K562 (cell line): ENCODE data around the gene SS18L1. TPM values are rescaled to one million over a fixed set of nuclear protein-coding genes. Genes with fewer than 3 reads are reported as not detected.

ENCODE experiments used
- ATAC-seq: fragments of 200-7000 bp; cut with Tn5 transposase; 3 replicates; pipeline ENCODE4 v1.9.1; 2020; ENCODE audit warnings: moderate library complexity
- BruUV-seq: library from RNA; stranded (reverse); fragments of 400-500 nt; replicated peaks from 2 replicates; lab custom pipeline; 2021; lab: Mats Ljungman, UMichigan
- CTCF ChIA-PET: fragments of 300-600 bp; formaldehyde crosslinking; extraction: SDS; loops from one replicate; lab custom pipeline; 2021; ENCODE audit warnings: low intra/inter-chr PET ratio; lab: Yijun Ruan, JAX
- POLR2A ChIA-PET: fragments of 300-600, 350-650 bp; sonication (Branson Sonifier 250); formaldehyde crosslinking; extraction: SDS; loops from one replicate; lab custom pipeline; 2021; ENCODE audit warnings: antibody characterized with exemption, inconsistent platforms; lab: Yijun Ruan, JAX
- DNase-seq, 4 experiments: peaks; one replicate each; pipeline versions ENCODE4 v3.0.0 to v3.0.0-alpha.2; 2011 to 2018; ENCODE audit warnings: low spot score in 3 of 4, mixed read lengths in 3 of 4; ENCODE audit errors: extremely low read depth in 1 of 4
- FAIRE-seq: peaks from 2 replicates; lab custom pipeline; 2011; peaks lifted over from hg19 to GRCh38; lab: Jason Lieb, UNC
- H2AFZ ChIP-seq: 2 replicates; pipeline ENCODE4 v1.6.0; 2011; ENCODE audit warnings: low read depth, low read length, control low read depth, inconsistent platforms
- H3K27ac ChIP-seq: fragments of 200-600 bp; 3 replicates; pipeline ENCODE4 v1.8.0; 2011; ENCODE audit warnings: low read depth, mild to moderate bottlenecking, control low read depth, inconsistent platforms, low read length, moderate library complexity, mixed read lengths; ENCODE audit errors: extremely low read depth
- H3K27me3 ChIP-seq, 2 experiments: fragments of 300-600 bp in 1 of 2; 2 replicates in 1 of 2; 3 replicates in 1 of 2; pipeline versions ENCODE4 v1.6.0 to v1.8.0; 2011; ENCODE audit warnings: inconsistent platforms in 2 of 2, low read length in 2 of 2, mild to moderate bottlenecking in 1 of 2, mixed read lengths in 1 of 2, moderate library complexity in 1 of 2; ENCODE audit not compliant: control insufficient read depth in 2 of 2, insufficient read depth in 2 of 2
- H3K36me3 ChIP-seq: fragments of 300-600 bp; 3 replicates; pipeline ENCODE4 v1.8.0; 2011; ENCODE audit warnings: mild to moderate bottlenecking, low read length, inconsistent platforms; ENCODE audit not compliant: control insufficient read depth, insufficient read depth
- H3K4me1 ChIP-seq, 2 experiments: fragments of 200-600 bp in 1 of 2; replicated peaks in 1 of 2; 2 replicates in 1 of 2; 3 replicates in 1 of 2; pipeline versions ENCODE4 v1.5.1 to v1.8.0; 2011; ENCODE audit warnings: inconsistent platforms in 2 of 2, low read length in 2 of 2, mild to moderate bottlenecking in 1 of 2, mixed read lengths in 1 of 2, moderate library complexity in 1 of 2; ENCODE audit not compliant: control insufficient read depth in 2 of 2, insufficient read depth in 2 of 2
- H3K4me2 ChIP-seq: 2 replicates; pipeline ENCODE4 v1.6.1; 2011; ENCODE audit warnings: low read length, control low read depth, inconsistent platforms, mixed read lengths; ENCODE audit not compliant: insufficient read depth
- H3K4me3 ChIP-seq: fragments of 200-600 bp; sonication (generic), shearing (Covaris generic); 2 replicates; pipeline ENCODE4 v1.5.1; 2016; ENCODE audit warnings: control low read depth, inconsistent platforms
- H3K79me2 ChIP-seq: fragments of 200-600 bp; 3 replicates; pipeline ENCODE4 v1.8.0; 2011; ENCODE audit warnings: low read length, inconsistent platforms; ENCODE audit not compliant: control insufficient read depth, insufficient read depth
- H3K9ac ChIP-seq, 2 experiments: 2 replicates each; pipeline versions ENCODE4 v1.6.0 to v1.6.1; 2011; ENCODE audit warnings: low read depth in 2 of 2, low read length in 2 of 2, control low read depth in 1 of 2, inconsistent platforms in 1 of 2, mild to moderate bottlenecking in 1 of 2, mixed read lengths in 1 of 2; ENCODE audit not compliant: insufficient read depth in 1 of 2
- H3K9me1 ChIP-seq: one replicate; pipeline ENCODE4 v1.6.0; 2011; ENCODE audit warnings: inconsistent platforms, mild to moderate bottlenecking, low read length, moderate library complexity; ENCODE audit not compliant: control insufficient read depth, insufficient read depth
- H3K9me3 ChIP-seq: replicated peaks from 2 replicates; pipeline ENCODE4 v1.5.1; 2011; ENCODE audit warnings: low read depth, low read length, inconsistent platforms; ENCODE audit not compliant: control insufficient read depth, insufficient read depth
- H4K20me1 ChIP-seq: replicated peaks from 2 replicates; pipeline ENCODE4 v1.6.1; 2011; ENCODE audit warnings: low read length, inconsistent platforms, mixed read lengths; ENCODE audit not compliant: control insufficient read depth, insufficient read depth
- BCL6 ChIP-seq: fragments of 250-450 bp; sonication (Bioruptor Pico); IDR thresholded peaks from 2 replicates; pipeline ENCODE4 v1.4.0; 2020
- CC2D1A ChIP-seq: fragments of 450-650 bp; IDR thresholded peaks from 2 replicates; pipeline ENCODE4 v1.6.1; 2017; ENCODE audit warnings: mild to moderate bottlenecking
- DDX20 ChIP-seq: fragments of 450-650 bp; IDR thresholded peaks from 2 replicates; pipeline ENCODE4 v1.6.1; 2016; ENCODE audit warnings: missing genetic modification characterization, low read depth, mild to moderate bottlenecking, missing compliant biosample characterization, moderate library complexity
- EP400 ChIP-seq: fragments of 450-650 bp; IDR thresholded peaks from 2 replicates; pipeline ENCODE4 v1.6.1; 2017; ENCODE audit warnings: antibody characterized with exemption, mild to moderate bottlenecking, moderate library complexity
- SMARCB1 ChIP-seq: IDR thresholded peaks from 2 replicates; pipeline ENCODE4 v1.6.1; 2011; ENCODE audit warnings: improper control_type of control experiment, low read depth; ENCODE audit not compliant: insufficient read length
- STAG1 ChIP-seq: sonication (generic); formaldehyde crosslinking; IDR thresholded peaks from 2 replicates; pipeline ENCODE4 v1.5.0; 2020; ENCODE audit warnings: missing genetic modification reagents, borderline replicate concordance
- TFAM ChIP-seq: fragments of 250-450 bp; sonication (Bioruptor Pico); conservative IDR thresholded peaks from 2 replicates; pipeline ENCODE4 v1.5.0; 2021; ENCODE audit warnings: mild to moderate bottlenecking, moderate library complexity
- ZNF766 ChIP-seq: fragments of 200-800 bp; sonication (Bioruptor generic); conservative IDR thresholded peaks from 2 replicates; pipeline ENCODE4 v1.6.1; 2016; ENCODE audit warnings: missing genetic modification characterization, missing compliant biosample characterization
- ZNF778 ChIP-seq: fragments of 450-650 bp; formaldehyde crosslinking; IDR thresholded peaks from 2 replicates; pipeline ENCODE4 v1.4.0; 2020; ENCODE audit warnings: mild to moderate bottlenecking, moderate library complexity
- WGBS: fragments of 100-300 bp; shearing (Covaris generic); methylation state at CpG from one replicate; pipeline ENCODE4 v1.1.6; 2016; ENCODE audit warnings: low coverage, mixed read lengths; ENCODE audit not compliant: insufficient coverage; ENCODE audit errors: missing lambda C conversion rate; 5-methylcytosine and 5-hydroxymethylcytosine counted together
- in situ Hi-C: fragments of 300-500 bp; cut with MboI; formaldehyde crosslinking; loops from 4 replicates; pipeline ENCODE4 v1.15.0; 2018; ENCODE audit warnings: inconsistent platforms, mixed read lengths
- intact Hi-C: fragments of 100-400 bp; cut with micrococcal nuclease; formaldehyde crosslinking; loops from 2 replicates; pipeline ENCODE4 v1.14.2; 2022
- polyA plus RNA-seq, 8 experiments: library from polyadenylated mRNA; depleted of rRNA in 4 of 8; stranded (reverse) in 5 of 8; unstranded in 3 of 8; fragments of >200 nt; fragmentation: Nextera tagmentation in 2 of 8; fragmentation: Illumina TruSeq in 1 of 8; extraction: Ambion mirVana in 2 of 8; extraction: Trizol in 1 of 8; gene quantifications; 2 replicates each; pipeline versions ENCODE4 v1.2.1 to v1.2.3, GENCODE V29; 2011 to 2014; ENCODE audit warnings: inconsistent platforms in 1 of 8, missing spikeins in 1 of 8
- total RNA-seq, 7 experiments: library from RNA; depleted of rRNA in 6 of 7; stranded (reverse); fragments of >200 nt in 6 of 7; fragmentation: Illumina TruSeq in 2 of 7; extraction: Trizol in 2 of 7; gene quantifications; 2 replicates each; pipeline versions ENCODE4 v1.2.1 to v1.2.3, GENCODE V29; 2011 to 2021; ENCODE audit warnings: low replicate concordance in 1 of 7
- TF ChIP-seq, protein P1 (sequence below): fragments of 250-450 bp; sonication (Bioruptor Pico); IDR thresholded peaks from 2 replicates; pipeline ENCODE4 v1.4.0; 2020; ENCODE audit warnings: mild to moderate bottlenecking, moderate library complexity, borderline replicate concordance
- TF ChIP-seq, protein P2 (sequence below): fragments of 450-650 bp; IDR thresholded peaks from 2 replicates; pipeline ENCODE4 v1.6.1; 2016; ENCODE audit warnings: borderline replicate concordance

The SS18L1 gene
- total and polyA plus RNA-seq, 9 of the 15 experiments (the other 6 are each of a cell fraction or from before 2014, with no cell fraction given): 2.7 to 28.3 (median 15.1) TPM

DNA sequence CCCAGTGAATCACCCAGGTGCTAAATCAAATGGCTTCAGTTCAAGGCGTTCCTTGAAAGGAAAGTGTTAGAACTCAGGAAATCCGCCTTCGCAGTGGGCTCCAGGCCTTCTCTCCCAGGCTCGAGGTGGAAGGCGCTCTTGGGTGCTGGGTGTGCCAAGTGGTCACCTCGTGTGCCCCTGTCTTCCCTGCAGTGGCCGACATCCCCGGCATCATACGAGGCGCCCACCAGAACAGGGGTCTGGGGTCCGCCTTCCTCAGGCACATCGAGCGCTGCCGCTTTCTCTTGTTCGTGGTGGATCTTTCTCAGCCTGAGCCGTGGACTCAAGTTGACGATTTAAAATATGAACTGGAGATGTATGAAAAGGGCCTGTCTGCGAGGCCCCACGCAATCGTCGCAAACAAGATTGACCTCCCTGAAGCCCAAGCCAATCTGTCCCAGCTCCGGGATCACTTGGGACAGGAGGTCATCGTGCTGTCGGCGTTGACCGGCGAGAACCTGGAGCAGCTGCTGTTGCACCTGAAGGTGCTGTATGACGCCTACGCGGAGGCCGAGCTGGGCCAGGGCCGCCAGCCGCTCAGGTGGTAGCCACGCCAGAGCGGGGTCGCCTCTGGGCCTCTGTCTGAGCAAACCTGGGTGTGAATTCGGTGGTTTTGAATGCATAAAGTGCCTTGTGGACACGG, 57.1 kb downstream of the SS18L1 start:
- POLR2A ChIA-PET: interaction anchor here (0.7 kb wide), 1 partner anchor 26 kb away, joined by 3 read pairs; no protein-coding TSS in a partner anchor
- FAIRE-seq: no peak
- no peak for ATAC-seq
- 96% methylated on average over 30 of the region's 38 CpGs for WGBS
- H3K36me3 ChIP-seq: peaks cover 68% of the 10 kb centered on the region; the same call in 2 of the 3 replicates
- H4K20me1 ChIP-seq: no peaks in the 10 kb centered on the region
- no peaks in the 10 kb centered on the region for H3K27me3 ChIP-seq
- in situ Hi-C loops: no loop called here
- peaks cover 0 to 3% of the 10 kb centered on the region in 2 experiments; a peak in 1 of 5 replicates for H3K4me1 ChIP-seq
- intact Hi-C loops: no loop called here
- BruUV-seq: no TSS peak
- H3K9me1 ChIP-seq: no peaks in the 10 kb centered on the region
- no peak for TF ChIP-seq BCL6 (CRISPR knock-in tag)
- TF ChIP-seq, protein P1, sequence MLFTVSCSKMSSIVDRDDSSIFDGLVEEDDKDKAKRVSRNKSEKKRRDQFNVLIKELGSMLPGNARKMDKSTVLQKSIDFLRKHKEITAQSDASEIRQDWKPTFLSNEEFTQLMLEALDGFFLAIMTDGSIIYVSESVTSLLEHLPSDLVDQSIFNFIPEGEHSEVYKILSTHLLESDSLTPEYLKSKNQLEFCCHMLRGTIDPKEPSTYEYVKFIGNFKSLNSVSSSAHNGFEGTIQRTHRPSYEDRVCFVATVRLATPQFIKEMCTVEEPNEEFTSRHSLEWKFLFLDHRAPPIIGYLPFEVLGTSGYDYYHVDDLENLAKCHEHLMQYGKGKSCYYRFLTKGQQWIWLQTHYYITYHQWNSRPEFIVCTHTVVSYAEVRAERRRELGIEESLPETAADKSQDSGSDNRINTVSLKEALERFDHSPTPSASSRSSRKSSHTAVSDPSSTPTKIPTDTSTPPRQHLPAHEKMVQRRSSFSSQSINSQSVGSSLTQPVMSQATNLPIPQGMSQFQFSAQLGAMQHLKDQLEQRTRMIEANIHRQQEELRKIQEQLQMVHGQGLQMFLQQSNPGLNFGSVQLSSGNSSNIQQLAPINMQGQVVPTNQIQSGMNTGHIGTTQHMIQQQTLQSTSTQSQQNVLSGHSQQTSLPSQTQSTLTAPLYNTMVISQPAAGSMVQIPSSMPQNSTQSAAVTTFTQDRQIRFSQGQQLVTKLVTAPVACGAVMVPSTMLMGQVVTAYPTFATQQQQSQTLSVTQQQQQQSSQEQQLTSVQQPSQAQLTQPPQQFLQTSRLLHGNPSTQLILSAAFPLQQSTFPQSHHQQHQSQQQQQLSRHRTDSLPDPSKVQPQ (CRISPR knock-in tag): no peak
- no peak for TF ChIP-seq DDX20
- no peak for TF ChIP-seq TFAM
- TF ChIP-seq CC2D1A: no peak
- TF ChIP-seq STAG1 (CRISPR knock-in tag): no peak
- TF ChIP-seq ZNF766 (CRISPR knock-in tag): no peak
- TF ChIP-seq SMARCB1: no peak
- no peak for TF ChIP-seq ZNF778 (CRISPR knock-in tag)
- no peak for TF ChIP-seq EP400
- TF ChIP-seq, protein P2, sequence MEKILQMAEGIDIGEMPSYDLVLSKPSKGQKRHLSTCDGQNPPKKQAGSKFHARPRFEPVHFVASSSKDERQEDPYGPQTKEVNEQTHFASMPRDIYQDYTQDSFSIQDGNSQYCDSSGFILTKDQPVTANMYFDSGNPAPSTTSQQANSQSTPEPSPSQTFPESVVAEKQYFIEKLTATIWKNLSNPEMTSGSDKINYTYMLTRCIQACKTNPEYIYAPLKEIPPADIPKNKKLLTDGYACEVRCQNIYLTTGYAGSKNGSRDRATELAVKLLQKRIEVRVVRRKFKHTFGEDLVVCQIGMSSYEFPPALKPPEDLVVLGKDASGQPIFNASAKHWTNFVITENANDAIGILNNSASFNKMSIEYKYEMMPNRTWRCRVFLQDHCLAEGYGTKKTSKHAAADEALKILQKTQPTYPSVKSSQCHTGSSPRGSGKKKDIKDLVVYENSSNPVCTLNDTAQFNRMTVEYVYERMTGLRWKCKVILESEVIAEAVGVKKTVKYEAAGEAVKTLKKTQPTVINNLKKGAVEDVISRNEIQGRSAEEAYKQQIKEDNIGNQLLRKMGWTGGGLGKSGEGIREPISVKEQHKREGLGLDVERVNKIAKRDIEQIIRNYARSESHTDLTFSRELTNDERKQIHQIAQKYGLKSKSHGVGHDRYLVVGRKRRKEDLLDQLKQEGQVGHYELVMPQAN: no peak
- TF ChIP-seq, all 486 proteins: peak for 0
- CTCF ChIA-PET: no interaction called here
- no peak overlapping the region for H3K9ac ChIP-seq
- no peak overlapping the region for H3K27ac ChIP-seq
- H3K4me3 ChIP-seq: no peak overlapping the region
- no peak overlapping the region for H3K4me2 ChIP-seq
- H3K9me3 ChIP-seq: no peaks in the 10 kb centered on the region
- H2AFZ ChIP-seq: no peak overlapping the region
- no peaks in the 10 kb centered on the region for H3K79me2 ChIP-seq
- DNase-seq: no peak
